Cortex of kidney (tissue), 1 donor: ENCODE measurements around the gene USP36.
"Not testable (repeated sequence)": the region's sequence is repeated elsewhere in the genome, so short reads cannot be mapped to it uniquely, and the experiment has no call there.

ENCODE experiments used
- DNase-seq: peaks from one replicate; lab custom pipeline; 2025; lab: John Stamatoyannopoulos, UW

USP36 gene

GRCh38 chr17:78791840-78792709 lies 48.5 kb downstream of the USP36 start:
- no peak for DNase-seq

- no peak for DNase-seq
Observed at GRCh38 chr17:78790552-78790951, 50.1 kb downstream of the USP36 start.

GRCh38 chr17:78789663-78790181 lies 50.9 kb downstream of the USP36 start:
- no peak for DNase-seq

GRCh38 chr17:78789149-78789662 lies 51.4 kb downstream of the USP36 start:
- no peak for DNase-seq

GRCh38 chr17:78788451-78788850 lies 52.2 kb downstream of the USP36 start:
- DNase-seq: no peak

GRCh38 chr17:78787444-78787843 lies 53.2 kb downstream of the USP36 start:
- no peak for DNase-seq

- no peak for DNase-seq
Observed at GRCh38 chr17:78785663-78786057, 55.0 kb downstream of the USP36 start.

- no peak for DNase-seq
Observed at GRCh38 chr17:78785011-78785662, 55.5 kb downstream of the USP36 start.

- DNase-seq: no peak
Observed at GRCh38 chr17:78784352-78784751, 56.3 kb downstream of the USP36 start.

- DNase-seq: no peak
Observed at GRCh38 chr17:78783711-78784324, 56.8 kb downstream of the USP36 start.

- no peak for DNase-seq
Observed at GRCh38 chr17:78781893-78782304, 58.7 kb downstream of the USP36 start, which contains the start of gene CYTH1. TSS of gene CYTH1 (minus strand) at chr17:78782273. CDS start at chr17:78782223, 50 bp downstream.

- no peak for DNase-seq
Observed at GRCh38 chr17:78781104-78781892, 59.3 kb downstream of the USP36 start.

- DNase-seq: no peak
Observed at GRCh38 chr17:78780335-78780734, 60.3 kb downstream of the USP36 start.

- no peak for DNase-seq
Observed at GRCh38 chr17:78779850-78780249, 60.8 kb downstream of the USP36 start.

GRCh38 chr17:78779286-78779651 lies 61.3 kb downstream of the USP36 start:
- DNase-seq: not testable (repeated sequence)

GRCh38 chr17:78777881-78778280 lies 62.7 kb downstream of the USP36 start:
- no peak for DNase-seq

- no peak for DNase-seq
Observed at GRCh38 chr17:78774956-78775571, 65.5 kb downstream of the USP36 start.

GRCh38 chr17:78774453-78774852 lies 66.2 kb downstream of the USP36 start:
- DNase-seq: no peak

GRCh38 chr17:78771758-78772382 lies 68.7 kb downstream of the USP36 start:
- DNase-seq: no peak

- DNase-seq: no peak
Observed at GRCh38 chr17:78769196-78769773, 71.3 kb downstream of the USP36 start.
